NCI-H1930 (cell line): Measurements from ENCODE around the gene HAGHL.
"Not testable (repeated sequence)": the region's sequence is repeated elsewhere in the genome, so short reads cannot be mapped to it uniquely, and the experiment has no call there.

Experiments
- DNase-seq, 2 experiments: peaks; one replicate each; lab custom pipeline; 2025; lab: John Stamatoyannopoulos, UW

HAGHL gene

DNA sequence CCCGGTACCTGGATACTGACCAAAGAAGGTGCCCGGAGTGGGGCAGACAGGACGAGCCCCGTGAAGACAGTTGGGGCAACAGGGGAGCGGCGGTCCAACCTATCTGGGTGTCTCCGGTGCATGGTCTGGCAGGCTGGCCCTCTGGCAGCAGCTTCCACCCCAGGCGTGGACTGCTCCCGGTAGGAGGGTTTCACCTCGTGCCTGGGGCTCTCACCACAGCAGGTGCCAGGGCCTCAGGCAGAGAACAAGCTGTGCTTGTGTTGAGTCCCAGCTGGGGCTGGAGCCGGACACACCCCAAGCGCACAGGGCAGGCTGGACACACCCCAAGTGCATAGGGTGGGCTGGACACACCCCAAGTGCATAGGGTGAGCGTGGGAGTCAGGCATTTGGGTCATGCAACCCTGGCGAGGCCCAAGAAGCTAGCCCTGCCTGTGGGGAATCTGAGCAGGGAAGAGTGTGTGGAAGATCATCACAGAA is 19.8 kb upstream of the HAGHL start:
- DNase-seq, result no peak

DNA sequence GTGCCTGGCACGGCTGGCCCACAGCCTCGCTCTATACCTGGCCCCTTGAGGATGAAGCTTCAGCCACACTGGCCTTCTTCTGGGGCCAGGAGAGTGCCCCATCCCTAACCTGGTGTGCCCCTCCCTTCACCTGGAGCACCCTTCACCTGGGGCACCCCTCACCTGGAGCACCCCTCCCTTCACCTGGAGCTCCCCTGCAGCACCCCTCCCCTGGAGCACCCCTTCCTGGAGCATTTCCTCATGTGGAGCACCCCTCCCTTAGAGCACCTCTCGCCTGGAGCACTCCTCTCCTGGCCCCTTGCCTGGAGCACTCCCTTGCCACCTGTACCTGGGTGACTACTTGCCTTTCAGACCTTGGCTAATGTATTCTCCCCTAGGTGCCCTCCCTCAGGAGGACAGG is 18.9 kb upstream of the HAGHL start:
- no peak for DNase-seq

DNA sequence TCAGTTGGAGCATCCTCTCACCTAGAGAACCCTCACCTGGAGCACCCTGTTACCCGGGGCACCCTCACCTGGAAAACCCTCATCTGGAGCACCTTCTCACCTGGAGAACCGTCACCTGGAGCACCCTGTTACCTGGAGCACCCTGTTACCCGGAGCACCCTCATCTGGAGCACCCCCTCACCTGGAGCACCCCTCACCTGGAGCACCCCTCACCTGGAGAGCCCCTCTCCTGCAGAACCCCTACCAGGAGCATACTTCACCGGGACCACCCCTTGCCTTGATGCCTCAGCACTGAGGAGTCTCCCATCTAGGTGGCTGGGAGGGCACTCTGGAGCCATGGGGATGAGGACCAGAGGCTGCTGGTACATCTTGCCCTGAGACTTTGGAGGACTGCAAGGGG is 17.9 kb upstream of the HAGHL start:
- DNase-seq, result no peak

DNA sequence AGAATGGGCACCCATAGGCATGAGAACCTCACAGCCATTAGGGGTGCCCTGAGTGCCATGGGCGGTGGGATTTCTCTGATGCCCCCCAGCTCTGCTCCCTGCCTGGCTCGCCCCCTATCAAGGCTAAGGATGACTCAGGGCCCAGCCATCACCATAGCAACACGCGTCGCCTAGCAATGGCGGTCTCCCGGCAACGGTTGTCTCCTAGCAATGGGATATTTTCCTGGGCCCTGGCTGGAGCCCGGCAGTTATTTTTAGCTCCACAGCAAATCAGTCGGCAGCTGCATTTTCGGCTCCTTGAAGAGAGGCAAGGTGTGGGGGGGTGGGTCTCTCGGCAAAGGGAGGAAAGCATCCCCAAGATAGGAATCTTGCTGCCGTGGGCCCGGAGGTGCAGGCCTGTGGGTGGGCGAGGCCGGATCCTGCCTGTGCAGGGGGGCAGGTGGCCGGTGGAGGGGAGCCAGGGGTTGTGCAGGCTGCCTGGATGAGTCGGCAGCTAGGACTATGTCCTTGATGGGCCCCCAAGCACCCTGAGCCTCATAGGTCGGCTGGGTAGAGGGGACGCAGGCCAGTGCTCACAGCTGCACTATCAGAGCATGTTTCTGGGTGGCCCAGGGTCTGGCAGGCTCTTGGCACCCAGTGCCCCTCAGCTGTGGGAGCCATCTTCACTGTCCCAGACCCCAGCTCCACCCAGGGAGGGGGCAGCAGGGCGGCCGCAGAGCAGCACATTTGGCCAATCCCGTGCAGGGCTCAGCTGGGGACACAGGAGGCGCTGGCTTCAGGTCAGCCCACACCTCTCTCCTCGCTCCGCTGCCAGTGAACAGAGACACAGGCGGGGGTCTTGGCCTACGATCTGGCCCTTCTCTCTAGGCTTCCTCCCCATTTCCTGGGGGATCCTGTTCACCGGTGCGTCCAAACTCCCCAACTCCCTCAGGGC is 17.1 kb upstream of the HAGHL start:
- peak; percentile 93 to 96 for DNase-seq

DNA sequence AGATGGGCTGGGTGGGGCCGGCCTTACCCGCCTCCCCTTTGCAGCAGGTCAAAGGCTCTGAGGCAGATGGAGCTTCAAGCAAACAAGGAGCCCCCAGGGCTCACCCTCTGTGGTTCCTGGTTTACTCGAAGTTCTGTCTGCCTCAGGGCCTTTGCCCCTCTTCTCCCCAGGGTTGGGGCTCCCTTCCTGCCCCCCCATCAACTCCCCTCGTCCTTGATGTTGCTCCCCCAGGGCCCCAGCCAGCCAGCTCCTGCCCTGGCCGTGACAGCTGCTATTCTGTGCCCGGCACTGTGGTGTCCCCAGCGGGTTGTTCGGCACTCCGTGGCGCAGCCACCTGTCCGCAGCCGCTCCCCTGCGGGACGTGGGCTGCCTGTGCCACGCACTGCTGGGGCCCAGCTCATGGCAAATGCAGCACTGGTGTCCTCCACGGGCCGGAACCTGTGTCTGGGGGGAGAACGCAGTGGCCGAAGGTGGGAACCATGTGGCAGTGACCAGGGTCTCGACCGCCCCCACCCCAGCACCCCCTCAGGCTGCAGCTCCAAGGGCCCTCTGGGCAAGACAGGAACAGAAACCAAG is 16.3 kb upstream of the HAGHL start:
- DNase-seq, result no peak

DNA sequence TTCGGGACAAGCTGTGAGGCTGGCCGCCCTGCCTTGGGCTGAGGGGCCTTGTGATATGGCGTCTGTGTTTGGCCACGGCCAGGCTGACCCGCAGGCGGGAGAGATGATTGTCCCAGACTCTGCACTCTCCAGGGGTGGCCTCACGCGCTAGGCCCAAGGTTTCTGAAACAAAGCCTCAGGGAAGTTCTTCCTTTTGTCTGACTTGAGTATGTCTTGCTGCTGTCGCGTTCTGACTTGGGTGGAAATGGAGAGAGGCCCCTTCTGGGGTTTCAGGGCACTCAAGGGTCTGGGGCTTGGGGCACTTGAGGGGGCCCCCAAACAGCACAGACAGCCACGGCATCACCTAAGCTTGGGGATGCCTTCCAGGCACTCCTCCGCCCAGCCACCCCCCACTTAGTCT is 15.8 kb upstream of the HAGHL start:
- DNase-seq, result no peak

DNA sequence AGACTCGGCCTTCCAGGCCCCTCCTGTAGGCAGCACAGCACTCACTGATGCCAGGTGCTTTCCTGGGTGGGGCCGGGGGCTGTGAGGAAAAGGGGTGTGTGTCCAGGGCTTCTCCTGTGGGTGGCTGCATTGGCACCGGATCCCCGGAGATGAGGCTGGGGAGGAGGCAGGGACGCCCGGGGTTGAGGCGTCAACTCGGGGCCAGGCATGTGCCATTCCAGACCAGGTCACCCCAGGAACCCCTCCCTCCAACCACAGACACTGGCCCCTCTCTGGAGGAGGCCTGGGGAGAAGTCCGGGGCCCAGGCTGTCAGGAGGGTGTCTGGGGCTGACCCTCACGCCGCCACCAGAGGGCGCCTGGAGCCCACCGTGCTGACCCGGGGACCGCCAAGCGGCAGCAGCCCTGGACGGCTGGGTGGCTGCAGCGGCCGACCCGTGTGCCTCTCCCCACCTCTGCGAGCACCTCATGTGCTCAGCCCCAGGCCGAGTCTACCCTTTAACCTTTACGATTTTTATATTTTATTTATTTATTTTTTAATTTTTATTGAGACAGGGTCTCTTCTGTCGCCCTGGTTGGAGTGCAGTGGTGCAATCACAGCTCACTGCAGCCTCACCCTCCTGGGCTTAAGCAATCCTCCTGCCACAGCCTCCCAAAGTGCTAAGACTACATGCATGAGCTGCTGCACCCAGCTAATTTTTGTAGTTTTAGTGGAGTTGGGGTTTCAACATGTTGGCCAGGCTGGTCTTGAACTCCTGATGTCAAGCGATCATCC is 15.2 kb upstream of the HAGHL start:
- peak; percentile 54 to 67 for DNase-seq

DNA sequence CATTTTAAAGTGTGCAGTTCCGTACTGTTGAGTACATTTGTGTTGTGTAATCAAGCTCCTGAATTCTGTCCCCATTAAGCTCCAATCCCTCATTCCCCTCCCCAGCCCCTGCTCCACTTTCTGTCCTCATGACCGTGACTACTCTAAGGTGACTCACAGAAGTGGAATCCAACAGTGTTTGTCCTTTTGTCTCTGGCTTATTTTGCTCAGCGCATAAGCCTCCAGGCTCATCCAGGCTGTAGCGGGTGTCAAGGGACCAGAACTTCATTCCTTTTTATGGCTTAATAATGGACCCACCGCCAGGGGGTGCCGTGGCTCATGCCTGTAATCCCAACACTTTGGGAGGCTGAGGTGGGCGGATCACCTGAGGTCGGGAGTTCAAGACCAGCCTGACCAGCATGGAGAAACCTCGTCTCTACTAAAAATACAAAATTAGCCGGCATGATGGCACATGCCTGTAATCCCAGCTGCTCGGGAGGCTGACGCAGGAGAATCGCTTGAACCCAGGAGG is 14.1 kb upstream of the HAGHL start:
- DNase-seq, result not testable (repeated sequence)

DNA sequence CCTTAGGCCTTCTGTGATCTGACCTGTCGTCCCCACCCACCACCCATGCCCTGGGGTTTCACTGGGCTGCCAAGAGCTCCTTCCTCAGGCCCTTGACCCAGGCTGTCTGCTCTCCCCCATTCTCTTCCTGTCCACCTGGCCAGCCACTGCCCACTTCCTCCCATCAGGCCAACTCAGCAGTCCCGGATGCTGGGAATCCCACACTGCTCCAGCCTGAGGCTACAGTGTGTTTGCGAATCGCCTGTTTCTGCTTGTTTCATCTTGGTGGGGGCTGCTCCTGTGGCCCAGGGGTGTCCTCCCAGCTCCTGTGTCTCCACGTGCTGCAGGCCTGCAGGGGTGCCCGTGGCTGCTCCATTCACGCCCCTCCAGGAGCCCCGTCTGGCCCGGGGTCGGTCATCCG is 12.8 kb upstream of the HAGHL start:
- no peak for DNase-seq

DNA sequence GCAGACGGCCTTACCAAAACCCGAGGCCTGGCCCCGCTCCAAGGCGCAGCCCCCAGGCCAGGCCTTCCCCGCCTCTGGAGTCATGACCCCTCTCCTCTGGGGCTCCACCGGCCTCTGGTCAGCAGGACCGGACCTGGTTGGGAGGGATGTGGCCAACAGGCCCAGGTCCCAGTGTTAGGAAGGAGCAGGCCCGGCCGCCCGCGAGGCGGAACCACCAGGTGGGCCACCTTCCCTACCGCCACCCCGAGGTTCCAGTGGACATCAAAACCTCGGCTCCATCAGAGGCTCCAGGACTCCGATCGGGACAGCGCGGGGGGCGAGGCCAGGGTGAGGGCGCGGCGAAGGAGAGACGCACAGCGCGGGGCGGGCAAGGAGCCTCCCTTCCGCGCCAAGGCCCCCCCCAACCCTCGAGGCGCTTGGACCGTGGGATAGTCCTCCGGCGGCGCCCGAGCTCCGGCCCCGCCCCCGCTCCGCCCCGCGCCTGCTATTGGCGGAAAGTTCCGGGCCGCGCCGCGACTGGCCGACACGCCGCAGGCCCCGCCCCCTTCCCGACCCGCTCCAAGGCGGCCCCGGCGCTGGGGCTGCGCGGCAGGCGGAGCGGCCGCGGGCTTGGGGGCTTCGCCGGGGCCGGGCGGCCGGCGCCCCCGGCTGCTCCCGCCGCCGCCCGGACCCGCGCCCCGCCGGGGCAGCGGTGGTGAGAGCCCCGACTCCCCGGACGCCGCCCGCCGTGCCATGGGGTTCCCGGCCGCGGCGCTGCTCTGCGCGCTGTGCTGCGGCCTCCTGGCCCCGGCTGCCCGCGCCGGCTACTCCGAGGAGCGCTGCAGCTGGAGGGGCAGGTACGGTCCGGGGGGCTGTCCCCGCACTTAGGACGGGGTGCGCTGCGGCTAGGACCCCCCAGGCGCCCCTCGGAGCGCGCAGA is 12.1 kb upstream of the HAGHL start, which contains the start of gene METRN:
Gene METRN, plus strand, starts transcription at position 561 of the 919 bp plus-strand sequence. Its CDS starts 172 bp downstream, at position 733.
- peak; percentile 68 to 83 for DNase-seq

DNA sequence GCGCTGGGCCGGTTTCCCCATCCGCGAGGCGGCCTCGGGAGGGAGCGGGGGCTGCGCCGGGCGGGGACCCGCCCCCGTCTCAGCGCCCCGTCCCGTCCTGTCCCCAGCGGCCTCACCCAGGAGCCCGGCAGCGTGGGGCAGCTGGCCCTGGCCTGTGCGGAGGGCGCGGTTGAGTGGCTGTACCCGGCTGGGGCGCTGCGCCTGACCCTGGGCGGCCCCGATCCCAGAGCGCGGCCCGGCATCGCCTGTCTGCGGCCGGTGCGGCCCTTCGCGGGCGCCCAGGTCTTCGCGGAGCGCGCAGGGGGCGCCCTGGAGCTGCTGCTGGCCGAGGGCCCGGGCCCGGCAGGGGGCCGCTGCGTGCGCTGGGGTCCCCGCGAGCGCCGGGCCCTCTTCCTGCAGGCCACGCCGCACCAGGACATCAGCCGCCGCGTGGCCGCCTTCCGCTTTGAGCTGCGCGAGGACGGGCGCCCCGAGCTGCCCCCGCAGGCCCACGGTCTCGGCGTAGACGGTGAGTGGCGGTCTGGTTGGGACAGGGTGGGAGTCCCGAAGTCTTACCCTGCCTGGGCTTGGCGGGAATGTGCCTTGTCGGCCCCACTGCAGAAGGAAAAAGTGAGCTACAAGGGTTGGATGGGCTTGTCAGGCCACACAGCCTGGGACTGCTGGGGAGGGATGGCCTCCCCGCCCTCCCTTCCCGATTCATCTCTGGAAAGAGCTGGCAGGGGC is 11.3 kb upstream of the HAGHL start:
- peak in 1 of 2 experiments; percentile 40 for DNase-seq

DNA sequence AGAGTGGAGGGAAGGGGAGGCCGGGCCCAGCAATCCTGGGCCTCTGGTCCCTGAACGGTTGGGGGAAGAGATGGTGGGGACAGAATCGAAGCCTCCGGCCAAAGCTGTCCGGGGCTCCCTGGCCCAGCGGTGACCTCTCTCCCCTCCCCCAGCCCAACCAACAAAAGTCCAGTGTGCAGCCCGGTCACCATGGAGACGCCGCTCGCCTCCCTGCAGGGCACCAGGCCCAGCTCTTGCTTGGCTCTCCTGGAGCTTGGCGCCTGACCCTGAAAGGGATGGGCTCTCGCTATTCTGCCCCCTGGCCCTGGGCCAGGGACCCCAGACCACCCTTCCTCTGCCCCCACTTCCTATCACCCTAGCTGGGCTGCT is 10.7 kb upstream of the HAGHL start:
- no peak for DNase-seq

DNA sequence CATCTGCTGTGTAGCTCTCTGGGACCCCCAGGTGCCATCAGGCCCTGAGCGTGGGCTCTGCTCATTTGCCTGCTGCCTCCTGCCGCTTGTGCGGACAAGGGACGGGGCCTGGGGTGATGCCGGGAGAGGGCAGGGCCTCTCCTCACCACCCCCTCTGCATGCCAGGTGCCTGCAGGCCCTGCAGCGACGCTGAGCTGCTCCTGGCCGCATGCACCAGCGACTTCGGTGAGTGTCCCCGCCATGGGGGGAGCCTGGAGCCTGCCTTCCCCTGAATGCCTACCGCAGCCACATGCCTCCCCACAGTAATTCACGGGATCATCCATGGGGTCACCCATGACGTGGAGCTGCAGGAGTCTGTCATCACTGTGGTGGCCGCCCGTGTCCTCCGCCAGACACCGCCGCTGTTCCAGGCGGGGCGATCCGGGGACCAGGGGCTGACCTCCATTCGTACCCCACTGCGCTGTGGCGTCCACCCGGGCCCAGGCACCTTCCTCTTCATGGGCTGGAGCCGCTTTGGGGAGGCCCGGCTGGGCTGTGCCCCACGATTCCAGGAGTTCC is 10.1 kb upstream of the HAGHL start:
- no peak for DNase-seq

DNA sequence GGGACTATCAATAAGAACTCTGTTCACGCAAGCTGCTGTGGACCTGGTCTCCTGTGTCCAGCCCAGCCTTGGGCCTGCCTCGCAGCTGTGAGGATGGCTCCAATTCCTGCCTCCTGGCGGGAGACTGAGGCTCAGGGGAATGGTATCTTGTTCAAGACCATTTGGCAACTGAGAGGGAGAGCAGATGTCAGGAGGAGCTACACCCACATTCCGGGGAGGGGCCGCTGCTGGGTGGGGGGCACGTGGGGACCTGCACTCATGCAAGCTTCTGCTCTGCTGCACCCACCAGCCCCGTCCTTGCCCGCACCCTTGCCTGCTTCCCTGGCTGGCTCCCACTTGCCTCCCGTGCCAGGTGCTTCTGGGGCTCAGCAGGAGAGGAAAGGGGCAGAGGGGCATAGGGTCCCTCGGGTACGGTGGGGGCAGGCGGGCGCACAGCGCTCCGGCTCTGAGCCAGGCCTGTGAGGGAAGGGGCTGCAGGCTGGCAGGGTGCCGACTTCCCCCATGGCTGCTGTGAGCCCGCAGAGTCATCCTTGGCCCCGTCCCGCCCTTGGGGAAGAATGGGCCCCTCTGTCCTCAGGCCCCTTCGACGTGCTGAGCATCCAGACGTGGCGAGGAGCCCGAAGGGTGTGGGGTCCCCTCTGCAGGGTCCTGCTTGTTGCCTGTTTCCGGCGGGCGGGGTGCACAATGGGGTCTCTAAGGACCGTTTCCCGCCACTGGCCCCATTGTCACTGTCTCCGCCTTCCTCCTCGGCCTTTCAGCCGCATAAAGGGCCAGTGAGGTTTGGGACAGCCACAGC is 9.3 kb upstream of the HAGHL start:
- no peak for DNase-seq

DNA sequence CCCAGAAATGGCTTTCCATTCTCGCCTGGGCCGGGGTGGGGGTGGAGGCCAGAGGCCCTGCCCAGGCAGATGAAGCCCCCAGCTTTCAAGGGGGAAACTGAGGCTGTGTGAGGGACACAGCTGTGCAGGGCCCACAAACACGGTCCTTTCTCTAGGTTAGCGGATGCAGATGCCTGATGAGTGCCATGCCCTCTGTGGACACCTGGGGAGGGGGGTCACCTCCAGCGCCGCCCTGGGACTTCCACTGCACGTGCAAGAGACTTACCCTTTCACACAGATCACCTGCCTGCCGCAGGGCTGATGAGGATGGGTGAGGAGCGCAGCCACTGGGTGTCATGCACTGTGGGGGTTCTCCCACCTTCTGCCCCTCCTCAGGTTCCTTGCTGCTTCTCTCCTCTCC is 8.5 kb upstream of the HAGHL start:
- DNase-seq, result no peak

DNA sequence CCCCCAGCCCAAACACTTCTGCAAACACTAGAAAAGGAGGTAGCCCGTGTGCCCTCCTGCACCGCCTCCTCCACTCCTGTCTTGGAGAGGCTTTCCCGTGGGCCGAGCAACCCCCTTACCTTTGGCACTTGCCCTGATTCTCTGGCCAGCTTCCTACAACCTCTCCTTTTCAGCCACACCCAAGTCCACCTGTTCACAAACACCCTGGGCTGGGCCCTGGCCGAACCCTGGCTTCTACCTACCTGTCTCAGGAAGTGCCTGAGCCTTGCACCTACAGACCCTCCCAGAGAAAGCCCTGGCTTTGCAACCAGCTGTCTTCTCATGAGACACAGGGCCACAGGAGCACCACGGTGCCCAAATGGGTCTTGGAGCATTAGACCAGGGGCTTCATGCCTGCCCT is 8.0 kb upstream of the HAGHL start:
- no peak for DNase-seq

DNA sequence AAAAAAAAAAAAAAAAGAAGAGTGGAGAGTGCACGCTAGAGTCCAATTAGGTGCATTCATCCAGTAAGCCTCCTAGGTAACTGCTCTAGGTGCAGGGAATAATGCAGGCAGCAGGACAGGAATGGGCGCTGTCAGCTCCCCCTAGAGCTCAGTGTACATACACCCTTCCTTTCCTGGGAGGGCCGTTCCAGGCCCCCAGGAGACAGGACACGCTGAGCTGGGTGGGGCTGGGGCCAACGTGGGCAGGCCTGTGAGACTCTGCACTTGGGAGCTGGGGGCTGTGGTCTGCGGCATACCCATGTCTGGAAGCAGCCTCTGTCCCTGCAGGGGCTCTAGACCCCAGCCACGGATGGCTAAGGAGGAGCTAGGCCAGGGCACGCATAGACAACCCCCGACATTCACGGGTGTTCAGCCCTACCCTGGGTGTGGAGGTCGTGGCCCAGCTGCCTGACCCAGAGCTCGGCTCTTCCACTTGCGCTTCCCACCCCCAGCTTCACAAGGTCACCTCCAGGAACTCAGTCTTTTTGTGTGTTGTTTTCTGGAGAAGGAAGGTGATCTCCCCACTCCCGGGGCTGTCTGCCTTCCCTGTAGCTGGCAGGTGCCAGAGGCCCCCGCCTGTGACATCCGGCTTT is 7.0 kb upstream of the HAGHL start:
- DNase-seq, result no peak

DNA sequence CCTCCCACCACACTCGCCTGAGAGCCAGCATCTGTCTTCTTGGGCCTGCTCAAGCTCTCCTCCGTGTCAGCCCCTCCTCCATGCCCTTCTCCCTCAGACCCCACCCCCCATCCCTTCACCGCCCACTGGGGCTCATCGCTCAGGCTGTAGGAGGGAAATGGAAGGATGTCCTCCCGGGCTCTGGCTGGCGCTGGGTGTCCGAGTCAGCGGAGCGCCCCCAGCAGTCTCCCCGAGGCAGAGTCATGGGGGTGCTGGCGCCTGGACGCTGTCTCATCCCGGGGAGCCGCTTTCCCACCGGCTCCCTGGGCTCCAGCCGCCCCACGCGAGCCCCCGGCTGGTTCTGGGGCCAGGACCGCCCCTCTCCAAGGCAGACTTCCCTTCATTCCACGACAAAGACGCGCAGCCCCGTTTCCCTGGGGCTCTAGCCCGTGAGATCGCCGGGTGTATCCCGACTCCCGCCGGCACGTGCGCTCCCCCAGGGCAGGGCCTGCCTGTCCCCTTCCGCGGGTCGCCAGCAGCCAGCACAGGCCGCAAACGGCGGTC is 6.4 kb upstream of the HAGHL start:
- DNase-seq, result peak; percentile 57
